Right lobe of liver (tissue), 4 donors: ENCODE results near the gene SMARCC2.

Experiments
- POLR2A ChIP-seq: fragments of 450-650 bp; IDR thresholded peaks from one replicate; pipeline ENCODE4 v1.6.1; 2017; ENCODE audit warnings: antibody characterized with exemption, mild to moderate bottlenecking
- TF ChIP-seq, protein P1 (sequence below), 4 donors: fragments of 200-600 bp in 3 of 4; fragments of 450-650 bp in 1 of 4; IDR thresholded peaks; one replicate each; pipeline versions ENCODE4 v1.5.1 to v1.8.0; 2016 to 2022; ENCODE audit warnings: antibody characterized with exemption in 4 of 4, mild to moderate bottlenecking in 2 of 4
- donor health status: DM: no; HTN: no; CAD: no.
- donor health status: DM: no; HTN: no; CAD: no.
- donor health status: DM: no; HTN: yes; CAD: no.

GRCh38 chr12:56186957-56187356, 2.3 kb downstream of the SMARCC2 start:
- TF ChIP-seq, protein P1, sequence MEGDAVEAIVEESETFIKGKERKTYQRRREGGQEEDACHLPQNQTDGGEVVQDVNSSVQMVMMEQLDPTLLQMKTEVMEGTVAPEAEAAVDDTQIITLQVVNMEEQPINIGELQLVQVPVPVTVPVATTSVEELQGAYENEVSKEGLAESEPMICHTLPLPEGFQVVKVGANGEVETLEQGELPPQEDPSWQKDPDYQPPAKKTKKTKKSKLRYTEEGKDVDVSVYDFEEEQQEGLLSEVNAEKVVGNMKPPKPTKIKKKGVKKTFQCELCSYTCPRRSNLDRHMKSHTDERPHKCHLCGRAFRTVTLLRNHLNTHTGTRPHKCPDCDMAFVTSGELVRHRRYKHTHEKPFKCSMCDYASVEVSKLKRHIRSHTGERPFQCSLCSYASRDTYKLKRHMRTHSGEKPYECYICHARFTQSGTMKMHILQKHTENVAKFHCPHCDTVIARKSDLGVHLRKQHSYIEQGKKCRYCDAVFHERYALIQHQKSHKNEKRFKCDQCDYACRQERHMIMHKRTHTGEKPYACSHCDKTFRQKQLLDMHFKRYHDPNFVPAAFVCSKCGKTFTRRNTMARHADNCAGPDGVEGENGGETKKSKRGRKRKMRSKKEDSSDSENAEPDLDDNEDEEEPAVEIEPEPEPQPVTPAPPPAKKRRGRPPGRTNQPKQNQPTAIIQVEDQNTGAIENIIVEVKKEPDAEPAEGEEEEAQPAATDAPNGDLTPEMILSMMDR (IDR thresholded peaks at IDR 0.05): no peak
- TF ChIP-seq POLR2A: no peak
